HG02840 (cell line): ENCODE results near the gene NOBOX.
"Not testable (repeated sequence)": the region's sequence is repeated elsewhere in the genome, so short reads cannot be mapped to it uniquely, and the experiment has no call there.

Source experiments
- ATAC-seq: cut with Tn5 transposase; IDR thresholded peaks from one replicate; pipeline ENCODE4 v1.9.1; 2021; ENCODE audit warnings: mild to moderate bottlenecking, moderate library complexity, moderate number of reproducible peaks; ENCODE audit not compliant: unreplicated experiment, low FRiP score

Gene NOBOX

GRCh38 chr7:144403649-144404061 is at the start of gene NOBOX:
NOBOX (minus strand) TSS chr7:144403693.
- ATAC-seq, result no peak

DNA sequence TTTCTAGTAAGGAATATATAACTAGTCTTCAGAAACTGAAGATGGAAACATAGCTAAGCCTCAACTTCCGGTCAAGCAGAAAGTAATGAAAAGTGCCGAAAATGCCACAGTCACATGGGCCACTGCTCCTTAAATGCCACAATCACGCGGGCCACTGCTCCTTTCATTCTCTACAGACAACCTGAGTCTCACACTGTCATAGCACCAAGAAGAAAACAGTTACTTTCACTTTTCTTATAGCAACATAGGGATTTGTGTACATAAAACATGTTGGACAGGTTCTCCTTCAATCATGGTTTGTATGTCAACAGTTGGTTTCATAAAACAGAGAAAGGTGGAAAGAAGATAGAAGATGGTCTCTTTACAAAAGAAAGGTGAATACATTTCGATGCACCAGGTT is 48.6 kb upstream of the NOBOX start:
- ATAC-seq, result no peak

GRCh38 chr7:144445590-144445989 is 42.1 kb upstream of the NOBOX start:
- ATAC-seq, result no peak

DNA sequence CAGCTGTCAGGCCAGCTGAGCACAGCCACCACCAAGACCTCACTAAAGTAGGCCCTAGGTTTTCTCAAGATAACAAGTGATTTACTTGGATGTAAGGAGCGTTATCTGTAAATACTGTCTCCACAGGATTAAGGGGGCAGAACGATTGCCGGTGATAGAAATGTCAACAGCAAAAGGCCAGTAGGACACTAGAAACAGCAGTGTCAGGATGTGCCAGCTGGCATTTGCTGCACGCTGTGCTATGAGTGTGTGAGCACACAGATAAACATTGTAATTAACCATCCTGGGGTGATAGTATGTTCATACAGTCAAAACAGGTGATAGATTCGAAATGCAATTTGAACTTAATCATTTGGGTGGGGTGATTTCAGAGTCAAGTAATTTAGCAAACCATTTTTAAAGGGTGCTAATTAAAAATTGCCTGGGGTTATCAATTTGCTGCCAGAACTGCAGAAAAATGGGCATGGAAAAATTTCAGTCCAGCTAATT is 36.3 kb upstream of the NOBOX start:
- ATAC-seq, result no peak

DNA sequence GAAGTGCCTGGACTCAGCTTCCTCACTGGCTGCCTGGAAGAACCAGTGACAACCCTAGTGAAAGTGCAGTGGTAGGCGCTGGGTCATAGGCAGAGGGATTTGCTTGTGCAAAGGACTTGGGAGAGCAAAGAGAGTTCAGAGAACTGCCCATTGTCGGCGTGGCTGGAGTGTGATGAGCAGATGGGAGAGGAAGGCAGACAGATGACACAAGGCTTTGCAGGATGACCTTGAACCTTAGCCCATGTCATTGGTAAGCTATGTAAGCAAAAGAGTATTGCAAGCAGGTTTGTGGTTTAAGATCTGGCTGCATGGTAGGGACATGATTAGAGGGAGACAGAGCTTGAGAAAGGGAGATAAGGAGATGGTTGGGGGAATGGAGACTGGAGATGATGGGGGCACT is 35.3 kb upstream of the NOBOX start:
- ATAC-seq, result no peak

GRCh38 chr7:144437370-144438191 is 34.1 kb upstream of the NOBOX start:
- no peak for ATAC-seq

DNA sequence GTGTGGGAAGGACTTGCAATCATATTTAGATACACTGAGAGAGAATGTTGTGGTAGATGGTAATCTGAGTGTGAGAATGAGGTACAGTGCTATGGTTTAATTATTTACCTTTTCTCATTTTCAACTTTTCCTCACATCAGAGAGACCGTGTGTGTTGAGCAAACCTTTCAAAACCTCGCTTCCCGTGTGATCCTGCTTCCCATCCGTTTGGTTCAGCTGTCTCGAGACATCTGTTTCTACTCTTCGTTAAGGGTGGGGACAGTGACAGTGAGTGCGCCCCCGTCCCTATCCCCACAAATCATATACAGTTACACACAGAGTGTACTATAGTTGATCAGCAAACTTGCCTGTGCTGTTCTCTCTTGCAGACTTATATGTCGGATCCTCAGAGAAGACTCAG is 33.0 kb upstream of the NOBOX start:
- ATAC-seq, result no peak

DNA sequence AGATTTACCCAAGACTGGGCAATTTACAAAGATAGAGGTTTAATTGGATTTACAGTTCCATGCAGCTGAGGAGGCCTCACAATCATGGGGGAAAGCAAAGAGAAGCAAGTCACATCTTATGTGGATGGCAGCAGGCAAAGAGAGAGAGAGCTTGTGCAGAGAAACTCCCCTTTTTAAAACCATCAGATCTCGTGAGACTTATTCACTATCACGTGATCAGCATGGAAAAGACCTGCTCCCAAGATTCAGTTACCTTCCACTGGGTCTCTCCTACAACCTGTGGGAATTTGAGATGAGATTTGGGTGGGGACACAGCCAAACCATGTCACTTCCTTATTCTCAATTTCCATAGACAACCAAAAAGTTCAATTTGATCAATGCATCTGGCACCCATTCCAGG is 24.9 kb upstream of the NOBOX start:
- no peak for ATAC-seq

GRCh38 chr7:144427539-144427938 is 24.0 kb upstream of the NOBOX start:
- ATAC-seq, result not testable (repeated sequence)

DNA sequence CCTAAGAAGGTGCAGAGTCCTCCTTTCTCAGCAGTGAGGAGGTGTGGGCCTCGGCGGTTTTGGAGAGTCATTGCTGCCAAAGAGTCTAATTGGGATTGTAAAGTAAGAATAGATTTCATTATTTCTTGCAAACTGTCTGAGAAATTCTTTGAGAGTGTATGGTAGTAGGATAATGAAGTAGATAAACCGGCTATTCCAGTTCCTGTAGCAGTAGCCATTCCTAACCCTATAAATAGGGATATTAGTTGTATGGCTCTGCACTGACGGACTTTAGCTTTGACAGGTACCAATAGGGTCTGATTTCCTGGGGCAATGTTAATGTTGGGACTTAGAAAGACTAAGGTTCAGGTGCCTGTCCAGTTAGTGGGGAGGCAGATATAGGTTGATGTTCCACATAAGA is 15.4 kb upstream of the NOBOX start:
- ATAC-seq, result not testable (repeated sequence)

DNA sequence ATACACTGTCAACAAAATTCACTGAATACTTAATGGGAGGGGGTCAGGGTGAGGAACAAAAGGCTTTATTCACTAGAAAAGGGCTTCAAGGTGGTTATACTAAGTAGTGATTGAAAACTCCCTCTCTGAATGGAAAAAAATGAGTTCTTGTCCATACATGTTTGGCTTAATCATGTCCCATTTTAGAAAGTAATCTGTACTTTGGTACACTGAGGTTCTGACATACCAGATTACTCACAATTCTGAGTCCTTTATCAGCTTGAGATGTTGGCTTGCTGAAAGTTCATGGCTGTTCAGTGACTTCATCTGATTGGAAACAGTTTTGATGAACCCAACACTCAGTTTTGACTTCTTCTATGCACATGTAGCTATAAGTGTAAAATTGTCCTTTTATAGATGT is 12.8 kb upstream of the NOBOX start:
- ATAC-seq, result no peak

DNA sequence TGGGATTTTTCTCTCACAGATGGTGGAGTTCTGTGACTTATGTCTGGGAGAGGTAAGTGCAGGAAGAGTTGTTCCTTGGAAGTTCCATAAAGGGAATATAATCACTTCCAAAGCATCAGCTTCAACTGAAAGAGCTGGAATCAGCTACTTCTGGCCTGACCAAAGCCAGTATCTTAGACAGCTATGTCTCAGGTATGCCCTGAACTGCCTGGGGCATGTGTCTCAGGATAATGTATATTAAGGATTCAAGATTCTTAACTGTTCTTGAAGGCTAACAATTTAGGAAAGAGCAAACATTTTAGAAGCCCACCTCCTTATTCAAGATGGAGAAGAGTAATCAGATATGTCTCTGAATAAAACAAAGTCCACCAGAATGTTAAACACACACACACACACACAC is 12.4 kb upstream of the NOBOX start:
- no peak for ATAC-seq

- ATAC-seq, result no peak
Measured at GRCh38 chr7:144414815-144415214, 11.3 kb upstream of the NOBOX start.

- no peak for ATAC-seq
Measured at GRCh38 chr7:144410441-144410840, 6.9 kb upstream of the NOBOX start.

- ATAC-seq, result no peak
Measured at GRCh38 chr7:144408121-144408520, 4.6 kb upstream of the NOBOX start.

- no peak for ATAC-seq
Measured at GRCh38 chr7:144407266-144407931, 3.9 kb upstream of the NOBOX start.

DNA sequence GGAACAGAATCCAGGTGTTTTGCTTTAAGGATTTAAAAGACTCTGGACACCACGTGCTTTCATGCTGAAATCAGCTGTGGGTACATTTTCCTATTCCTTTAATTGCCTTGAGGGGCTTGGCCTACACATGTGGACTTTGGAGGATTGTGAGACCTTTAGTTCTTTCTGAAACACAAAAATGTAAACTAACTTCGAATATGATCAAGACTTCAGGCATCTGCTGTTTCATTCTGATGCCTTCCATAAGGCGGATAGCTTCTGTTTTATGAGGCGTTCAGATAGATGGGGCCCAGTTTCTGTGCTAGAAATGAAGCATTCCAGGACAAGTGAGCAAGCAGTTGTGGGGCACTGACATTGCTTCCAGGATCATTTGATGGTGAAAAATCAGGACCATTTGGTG is 1.5 kb upstream of the NOBOX start:
- no peak for ATAC-seq

- ATAC-seq, result no peak
Measured at GRCh38 chr7:144403102-144403501, 391 bp downstream of the NOBOX start.

GRCh38 chr7:144401490-144401889 is 2.0 kb downstream of the NOBOX start:
- ATAC-seq, result no peak

- ATAC-seq, result no peak
Measured at GRCh38 chr7:144399946-144400345, 3.5 kb downstream of the NOBOX start.

DNA sequence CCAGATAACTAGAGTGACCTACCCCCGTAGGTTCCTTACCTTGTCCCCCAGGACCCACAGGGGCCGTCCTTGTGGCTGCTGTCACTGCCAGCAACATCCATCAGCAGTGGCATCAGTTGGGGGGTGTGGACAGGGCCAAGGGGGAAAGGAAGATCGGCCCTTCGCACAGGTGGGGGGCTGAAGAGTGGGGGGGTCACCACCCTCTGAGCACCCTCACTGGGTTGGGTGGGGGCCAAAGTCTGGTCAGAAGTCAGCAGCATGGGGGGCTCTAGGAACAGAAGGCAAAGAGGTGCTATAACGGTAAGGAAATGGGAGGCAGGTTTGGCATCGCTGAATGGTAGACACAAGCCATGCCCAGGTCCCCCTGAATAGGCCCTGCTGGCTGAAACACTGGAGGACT is 4.6 kb downstream of the NOBOX start:
- ATAC-seq, result no peak

DNA sequence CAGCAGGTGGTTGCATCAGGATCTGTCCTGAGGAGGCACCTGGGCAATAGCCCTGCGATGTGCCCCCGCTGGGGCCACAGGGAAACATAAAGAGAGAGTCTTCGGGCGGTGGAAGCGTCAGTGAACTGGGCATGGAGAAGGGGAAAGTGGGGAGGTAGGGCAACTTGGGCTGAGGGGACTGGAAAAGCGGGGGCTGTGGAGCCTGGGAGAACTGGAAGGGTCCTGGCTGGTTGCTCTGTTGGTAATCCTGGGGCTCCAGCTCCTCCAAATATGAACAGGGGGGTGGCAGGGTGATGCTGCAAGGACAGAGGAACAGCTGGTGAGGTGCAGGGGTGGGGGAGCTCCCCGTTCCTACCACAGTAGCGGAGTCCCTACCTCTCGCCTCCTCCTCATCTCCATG is 5.2 kb downstream of the NOBOX start:
- ATAC-seq, result no peak
